ENCODE data around the gene ZNF14.
"Not testable (repeated sequence)": the region's sequence is repeated elsewhere in the genome, so short reads cannot be mapped to it uniquely, and the experiment has no call there.

DNA sequence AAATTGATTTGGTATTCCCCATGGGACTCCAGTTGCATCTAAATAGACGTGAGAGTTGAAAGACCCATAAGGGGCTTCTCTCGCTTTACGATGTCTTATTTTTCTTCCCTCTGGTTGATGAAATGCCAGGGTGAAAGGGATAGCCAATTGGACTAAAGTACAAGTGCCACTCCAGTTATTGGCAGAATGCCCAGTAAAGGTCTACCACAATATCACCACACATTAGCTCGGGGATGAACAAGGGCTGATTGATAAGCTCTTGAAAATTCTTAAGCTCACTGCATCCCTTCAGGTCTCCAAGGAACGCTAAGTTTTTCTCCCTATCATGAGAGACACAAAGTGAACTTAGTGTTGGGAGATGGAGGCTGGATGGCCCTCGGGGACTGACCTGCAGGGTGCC lies 48.9 kb upstream of the ZNF14 start:
- TF ChIP-seq CTCF (IDR thresholded peaks at IDR 0.05; ENCODE audit: insufficient read depth, low read length); GABPA (IDR thresholded peaks at IDR 0.05; ENCODE audit: low read depth); POLR2AphosphoS5 (IDR thresholded peaks at IDR 0.05; ENCODE audit: low read depth): not testable (repeated sequence)

All from HL-60 (cell line).